ENCODE results near the gene PLPPR3.

DNA sequence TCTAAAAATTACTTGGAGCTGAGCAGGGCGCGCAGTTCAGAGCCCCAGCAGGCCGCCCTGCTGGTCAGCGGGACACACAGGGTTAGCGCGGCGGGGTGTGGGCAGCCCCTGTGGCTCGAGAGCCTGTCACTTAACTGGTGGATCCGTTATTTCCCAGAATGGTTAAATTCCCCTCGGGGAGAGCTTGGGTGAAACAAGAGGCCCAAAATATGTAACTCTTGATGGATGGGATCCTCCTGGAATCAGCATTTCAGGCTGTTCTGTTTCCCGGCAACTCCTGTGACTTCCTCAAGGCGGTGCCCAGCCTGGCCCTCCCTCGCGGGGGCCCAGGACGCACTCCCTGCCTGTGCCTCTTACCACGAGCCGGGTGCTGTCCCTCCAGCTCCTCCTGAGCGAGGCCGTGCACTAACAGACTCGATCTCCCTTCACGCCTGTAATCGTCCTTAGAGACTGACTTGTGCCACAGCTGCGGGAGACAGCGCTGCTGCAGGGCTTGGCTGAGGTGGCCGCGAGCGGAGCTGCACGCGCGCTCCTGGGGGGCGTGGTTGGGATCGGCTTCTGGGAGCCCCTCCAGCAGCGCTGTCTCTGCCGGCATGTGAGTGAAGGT lies 14.8 kb downstream of the PLPPR3 start:
- TF ChIP-seq, protein P1, sequence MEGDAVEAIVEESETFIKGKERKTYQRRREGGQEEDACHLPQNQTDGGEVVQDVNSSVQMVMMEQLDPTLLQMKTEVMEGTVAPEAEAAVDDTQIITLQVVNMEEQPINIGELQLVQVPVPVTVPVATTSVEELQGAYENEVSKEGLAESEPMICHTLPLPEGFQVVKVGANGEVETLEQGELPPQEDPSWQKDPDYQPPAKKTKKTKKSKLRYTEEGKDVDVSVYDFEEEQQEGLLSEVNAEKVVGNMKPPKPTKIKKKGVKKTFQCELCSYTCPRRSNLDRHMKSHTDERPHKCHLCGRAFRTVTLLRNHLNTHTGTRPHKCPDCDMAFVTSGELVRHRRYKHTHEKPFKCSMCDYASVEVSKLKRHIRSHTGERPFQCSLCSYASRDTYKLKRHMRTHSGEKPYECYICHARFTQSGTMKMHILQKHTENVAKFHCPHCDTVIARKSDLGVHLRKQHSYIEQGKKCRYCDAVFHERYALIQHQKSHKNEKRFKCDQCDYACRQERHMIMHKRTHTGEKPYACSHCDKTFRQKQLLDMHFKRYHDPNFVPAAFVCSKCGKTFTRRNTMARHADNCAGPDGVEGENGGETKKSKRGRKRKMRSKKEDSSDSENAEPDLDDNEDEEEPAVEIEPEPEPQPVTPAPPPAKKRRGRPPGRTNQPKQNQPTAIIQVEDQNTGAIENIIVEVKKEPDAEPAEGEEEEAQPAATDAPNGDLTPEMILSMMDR (IDR thresholded peaks at IDR 0.05 in 4 of 5, conservative IDR thresholded peaks at IDR 0.05 in 1 of 5): no peak
- no peak for TF ChIP-seq POLR2A (IDR thresholded peaks at IDR 0.05)

All from gastrocnemius medialis (tissue), 4 donors.